Fibroblast of skin of right biceps (primary cell): ENCODE measurements around the gene PHEX.
"Not testable (repeated sequence)": the region's sequence is repeated elsewhere in the genome, so short reads cannot be mapped to it uniquely, and the experiment has no call there.

Source experiments
- DNase-seq: peaks from one replicate; pipeline ENCODE4 v3.0.0-alpha.2; 2013

Gene PHEX

DNA sequence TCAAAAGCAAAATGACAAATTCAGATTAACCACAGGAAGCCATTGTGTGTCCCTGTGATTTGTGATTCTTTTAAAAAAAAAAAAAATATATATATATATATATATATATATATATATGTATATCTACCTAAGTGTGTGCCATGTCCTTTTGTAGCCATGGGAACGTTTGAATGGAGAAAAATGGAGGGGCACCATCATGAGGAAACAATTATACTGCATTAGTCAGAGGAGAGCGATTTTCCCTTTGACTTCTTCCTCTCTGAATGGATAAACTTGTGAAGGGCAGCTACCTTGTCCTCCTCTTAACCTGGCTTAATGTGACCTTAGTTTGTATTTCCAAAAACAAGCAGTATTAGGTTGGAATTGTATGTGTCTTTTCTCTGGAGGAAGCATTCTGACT, 217.2 kb downstream of the PHEX start:
- DNase-seq: peak; percentile 32

DNA sequence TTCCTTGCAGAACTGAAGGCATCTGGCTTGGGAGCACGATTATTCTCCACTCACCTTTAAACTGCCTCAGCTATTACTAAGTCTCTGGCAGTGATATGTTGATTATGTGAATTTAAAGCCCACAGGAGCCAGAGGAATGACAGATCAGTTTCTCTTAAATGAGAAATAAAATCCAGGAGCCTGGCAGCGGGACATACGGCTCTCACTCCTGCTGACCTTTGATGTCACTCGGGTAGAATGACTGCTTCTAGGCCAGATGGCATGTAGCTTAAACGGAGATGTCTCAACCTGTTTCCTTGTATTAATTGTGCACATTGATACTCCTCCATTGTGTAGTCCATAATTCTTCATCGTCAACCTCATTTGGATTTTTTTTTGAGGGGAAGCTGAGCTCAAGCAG, 236.6 kb downstream of the PHEX start:
- DNase-seq: no peak

DNA sequence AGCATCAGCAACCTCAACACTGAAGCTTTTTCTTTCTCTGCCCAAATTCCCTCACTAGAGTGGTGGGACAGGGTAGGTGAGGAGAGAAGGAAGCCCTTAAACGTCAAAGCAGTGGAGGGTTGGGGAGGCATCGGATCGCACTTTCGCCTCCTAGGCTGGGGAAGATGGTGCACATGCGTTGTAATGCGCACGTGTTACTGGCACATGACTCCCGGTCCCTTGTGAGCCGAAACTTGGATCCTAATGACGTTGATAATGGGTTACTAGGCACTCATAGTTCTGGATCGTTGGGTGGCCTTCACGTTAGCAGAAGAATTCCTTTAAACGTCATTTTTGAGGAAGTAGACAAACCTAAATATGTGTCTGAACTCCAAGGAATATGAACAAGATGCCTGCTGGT, 240.5 kb downstream of the PHEX start, which contains the start of gene CBLL2:
CBLL2 (plus strand) TSS at position 301 of the 400 bp plus-strand sequence; CDS start at position 380, 79 bp downstream.
- no peak for DNase-seq

DNA sequence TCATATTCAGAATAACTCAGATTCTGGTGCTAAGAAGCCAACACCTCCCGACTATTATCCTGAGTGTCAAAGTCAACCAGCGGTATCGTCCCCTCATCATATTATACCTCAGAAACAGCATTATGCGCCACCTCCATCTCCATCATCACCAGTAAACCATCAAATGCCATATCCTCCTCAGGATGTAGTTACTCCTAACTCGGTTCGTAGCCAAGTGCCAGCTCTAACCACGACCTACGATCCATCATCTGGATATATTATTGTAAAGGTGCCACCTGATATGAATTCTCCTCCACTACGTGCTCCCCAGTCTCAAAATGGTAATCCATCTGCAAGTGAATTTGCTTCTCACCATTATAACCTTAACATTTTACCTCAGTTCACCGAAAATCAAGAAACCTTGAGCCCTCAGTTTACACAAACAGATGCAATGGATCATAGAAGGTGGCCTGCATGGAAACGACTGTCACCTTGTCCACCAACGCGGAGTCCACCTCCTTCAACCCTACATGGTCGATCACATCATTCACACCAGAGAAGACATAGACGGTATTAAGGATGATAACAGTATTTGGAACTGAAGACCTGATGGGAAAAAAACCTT, 241.7 kb downstream of the PHEX start:
- no peak for DNase-seq

DNA sequence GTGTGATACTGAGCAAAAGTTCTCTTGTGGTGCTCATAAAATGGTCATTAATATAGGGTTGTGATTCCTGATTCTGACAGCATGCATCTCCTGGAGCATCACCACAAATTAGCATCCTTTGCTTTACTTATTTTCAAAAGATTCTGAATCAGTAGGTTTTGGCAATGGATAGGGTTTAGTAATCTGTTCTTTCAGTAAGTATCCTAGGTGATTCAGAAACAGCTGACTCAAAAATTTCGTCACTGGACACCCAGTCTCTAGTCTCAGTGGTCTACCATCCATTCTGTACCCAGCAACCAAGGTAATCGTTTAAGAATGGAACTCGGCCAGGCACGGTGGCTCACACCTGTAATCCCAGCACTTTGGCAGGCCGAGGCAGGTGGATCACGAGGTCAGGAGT, 244.7 kb downstream of the PHEX start:
- peak; percentile 10 for DNase-seq

DNA sequence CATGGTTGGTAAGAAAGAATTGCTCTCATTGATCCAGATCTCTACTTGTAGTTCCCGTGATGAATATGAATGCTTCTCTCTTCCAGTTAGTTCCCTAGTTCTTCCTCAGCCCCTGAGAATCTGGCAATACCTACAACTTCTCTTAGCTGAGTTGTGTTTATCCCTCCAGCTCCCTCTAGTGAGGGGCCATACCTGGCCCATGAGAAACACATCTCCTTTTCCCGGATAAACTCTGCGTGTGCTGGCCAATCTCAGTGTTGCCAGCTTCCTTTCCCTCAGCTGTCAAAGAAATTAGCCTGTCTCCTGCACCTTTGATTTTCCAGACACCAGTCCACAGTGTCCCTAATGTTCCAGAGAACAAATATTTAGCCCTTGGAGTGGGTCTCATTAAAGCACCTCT, 246.2 kb downstream of the PHEX start:
- peak; percentile 5 for DNase-seq

DNA sequence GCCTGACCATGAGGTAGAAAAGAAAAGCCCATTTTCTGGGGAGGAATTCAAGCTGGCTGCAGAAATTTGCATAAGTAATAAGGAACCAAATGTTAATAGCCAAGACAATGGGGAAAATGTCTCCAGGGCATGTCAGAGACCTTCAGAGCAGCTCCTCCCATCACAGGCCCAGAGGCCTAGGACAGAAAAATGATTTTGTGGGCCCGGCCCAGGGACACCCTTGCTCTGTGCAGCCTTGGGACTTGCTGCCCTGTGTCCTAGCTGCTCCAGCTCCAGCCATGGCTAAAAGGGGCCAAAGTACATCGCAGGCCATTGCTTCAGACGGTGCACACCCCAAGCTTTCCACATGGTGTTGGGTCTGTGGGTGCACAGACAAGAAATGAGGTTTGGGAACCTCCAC, 257.1 kb downstream of the PHEX start:
- not testable (repeated sequence) for DNase-seq

DNA sequence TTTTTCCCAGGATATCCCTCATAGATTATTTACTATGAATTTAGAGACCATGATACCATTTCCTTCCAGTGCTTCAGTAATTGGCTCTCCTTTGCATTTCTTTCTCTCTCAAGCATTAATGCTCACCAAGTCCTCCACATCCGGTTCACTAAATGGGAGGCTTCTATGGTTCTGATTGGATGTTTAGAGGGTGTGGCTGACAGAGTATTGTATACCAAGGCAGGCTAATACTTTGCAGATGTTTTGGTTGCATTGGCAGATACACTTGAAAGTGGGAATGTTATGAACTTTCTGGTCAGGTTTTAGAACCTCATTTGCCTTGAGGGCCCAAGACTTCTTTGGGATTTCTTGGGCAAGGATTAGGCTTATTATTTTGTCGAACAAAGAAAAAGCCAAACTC, 264.7 kb downstream of the PHEX start:
- DNase-seq: no peak

DNA sequence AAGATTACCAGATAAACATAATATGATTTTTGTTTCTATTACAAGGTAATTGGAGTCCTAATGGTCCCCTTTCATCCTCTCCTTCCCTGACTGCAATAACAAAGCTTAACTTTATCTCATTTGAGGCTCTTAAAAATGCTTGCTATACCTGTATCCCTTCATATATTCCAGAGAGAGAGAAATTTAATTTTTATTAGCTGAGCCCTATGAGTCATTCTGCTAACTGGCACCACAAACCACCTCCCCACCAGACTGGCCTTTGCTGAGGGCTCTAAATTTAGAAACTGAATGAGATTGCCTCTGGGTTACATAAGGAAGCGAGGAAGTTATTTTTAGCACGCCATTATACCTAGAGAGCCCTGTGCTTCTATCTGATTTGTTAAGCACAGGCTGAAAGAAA, 268.0 kb downstream of the PHEX start:
- DNase-seq: peak; percentile 81
